IPS-20b (cell line): ENCODE results near the gene CSDE1.

Source experiments
- H3K27ac ChIP-seq: one replicate; pipeline ENCODE4 v1.5.1; 2013; ENCODE audit warnings: low read length
- H3K27me3 ChIP-seq: 2 replicates; pipeline ENCODE4 v1.6.1; 2013; ENCODE audit warnings: mild to moderate bottlenecking, low read length, inconsistent platforms; ENCODE audit not compliant: insufficient read depth
- H3K36me3 ChIP-seq: 2 replicates; pipeline ENCODE4 v1.6.1; 2013; ENCODE audit warnings: low read depth, mild to moderate bottlenecking, inconsistent platforms, low read length, moderate library complexity; ENCODE audit not compliant: insufficient read depth
- H3K4me1 ChIP-seq: 2 replicates; pipeline ENCODE4 v1.6.1; 2013; ENCODE audit warnings: mild to moderate bottlenecking, control low read depth, inconsistent platforms, low read length, moderate library complexity; ENCODE audit not compliant: insufficient read depth
- H3K4me3 ChIP-seq: 2 replicates; pipeline ENCODE4 v1.5.1; 2013; ENCODE audit warnings: mild to moderate bottlenecking, low read length, inconsistent platforms
- H3K9ac ChIP-seq: 2 replicates; pipeline ENCODE4 v1.6.1; 2013; ENCODE audit warnings: low read depth, mild to moderate bottlenecking, inconsistent platforms, low read length, moderate library complexity
- H3K9me3 ChIP-seq: 2 replicates; pipeline ENCODE4 v1.6.1; 2013; ENCODE audit warnings: mild to moderate bottlenecking, low read depth, low read length, inconsistent platforms; ENCODE audit not compliant: insufficient read depth

CSDE1 gene

GRCh38 chr1:114695430-114696058, 62.2 kb downstream of the CSDE1 start, which contains the start of gene AMPD1:
AMPD1 (minus strand) TSS chr1:114695546; CDS start chr1:114695471, 75 bp downstream.
- Histone ChIP-seq H3K36me3 (no peaks in the 10 kb centered on the region), H3K27me3 (no peaks in the 10 kb centered on the region), H3K9me3 (no peaks in the 10 kb centered on the region), H3K27ac (no peak within 1 kb of the TSS), H3K4me1 (no peaks in the 10 kb centered on the region), H3K9ac (no peak within 1 kb of the TSS), H3K4me3 (no peak within 1 kb of the TSS)

- no peaks in the 10 kb centered on the region for H3K4me1 ChIP-seq
- no peak overlapping the region for H3K27ac ChIP-seq
- no peaks in the 10 kb centered on the region for H3K9me3 ChIP-seq
- H3K4me3 ChIP-seq: no peak overlapping the region
- H3K27me3 ChIP-seq: no peaks in the 10 kb centered on the region
- H3K9ac ChIP-seq: no peak overlapping the region
- no peaks in the 10 kb centered on the region for H3K36me3 ChIP-seq
Measured at GRCh38 chr1:114694540-114695310, 63.1 kb downstream of the CSDE1 start.

GRCh38 chr1:114692947-114693346, 64.8 kb downstream of the CSDE1 start:
- Histone ChIP-seq H3K9ac (no peak overlapping the region), H3K27ac (no peak overlapping the region), H3K4me1 (no peaks in the 10 kb centered on the region), H3K36me3 (no peaks in the 10 kb centered on the region), H3K27me3 (no peaks in the 10 kb centered on the region), H3K9me3 (no peaks in the 10 kb centered on the region), H3K4me3 (no peak overlapping the region)

GRCh38 chr1:114691061-114691460, 66.7 kb downstream of the CSDE1 start:
- Histone ChIP-seq H3K9me3 (no peaks in the 10 kb centered on the region), H3K27me3 (no peaks in the 10 kb centered on the region; the same call in 1 of the 2 replicates), H3K4me1 (no peaks in the 10 kb centered on the region), H3K9ac (no peak overlapping the region), H3K27ac (no peak overlapping the region), H3K36me3 (no peaks in the 10 kb centered on the region), H3K4me3 (no peak overlapping the region)

GRCh38 chr1:114690148-114690547, 67.6 kb downstream of the CSDE1 start:
- no peaks in the 10 kb centered on the region; the same call in 1 of the 2 replicates for H3K27me3 ChIP-seq
- no peak overlapping the region for H3K4me3 ChIP-seq
- H3K9me3 ChIP-seq: no peaks in the 10 kb centered on the region
- H3K27ac ChIP-seq: no peak overlapping the region
- H3K36me3 ChIP-seq: no peaks in the 10 kb centered on the region
- no peak overlapping the region for H3K9ac ChIP-seq
- no peaks in the 10 kb centered on the region for H3K4me1 ChIP-seq

- Histone ChIP-seq H3K36me3 (no peaks in the 10 kb centered on the region), H3K4me1 (no peaks in the 10 kb centered on the region), H3K27ac (no peak overlapping the region), H3K9ac (no peak overlapping the region), H3K27me3 (no peaks in the 10 kb centered on the region; the same call in 1 of the 2 replicates), H3K4me3 (no peak overlapping the region), H3K9me3 (no peaks in the 10 kb centered on the region)
Measured at GRCh38 chr1:114688526-114688925, 69.3 kb downstream of the CSDE1 start.

- no peaks in the 10 kb centered on the region for H3K36me3 ChIP-seq
- H3K9me3 ChIP-seq: no peaks in the 10 kb centered on the region
- H3K9ac ChIP-seq: no peak overlapping the region
- H3K4me1 ChIP-seq: no peaks in the 10 kb centered on the region
- H3K27me3 ChIP-seq: no peaks in the 10 kb centered on the region; the same call in 1 of the 2 replicates
- no peak overlapping the region for H3K27ac ChIP-seq
- no peak overlapping the region for H3K4me3 ChIP-seq
Measured at GRCh38 chr1:114685851-114686250, 71.9 kb downstream of the CSDE1 start.

- no peaks in the 10 kb centered on the region; the same call in 1 of the 2 replicates for H3K9me3 ChIP-seq
- no peak overlapping the region for H3K9ac ChIP-seq
Measured at GRCh38 chr1:114677691-114678090, 80.1 kb downstream of the CSDE1 start.

GRCh38 chr1:114676115-114676514, 81.7 kb downstream of the CSDE1 start:
- Histone ChIP-seq H3K4me1 (no peaks in the 10 kb centered on the region), H3K4me3 (no peak overlapping the region), H3K27me3 (peaks cover 26% of the 10 kb centered on the region), H3K9me3 (no peaks in the 10 kb centered on the region; the same call in 1 of the 2 replicates), H3K36me3 (no peaks in the 10 kb centered on the region), H3K9ac (no peak overlapping the region), H3K27ac (no peak overlapping the region)

More at GRCh38 chr1:114677691-114678090, 80.1 kb downstream of the CSDE1 start:
- no peak overlapping the region for H3K27ac ChIP-seq
- H3K27me3 ChIP-seq: peaks cover 14% of the 10 kb centered on the region; the same call in 1 of the 2 replicates
- no peak overlapping the region for H3K4me3 ChIP-seq
- no peaks in the 10 kb centered on the region for H3K4me1 ChIP-seq
- no peaks in the 10 kb centered on the region for H3K36me3 ChIP-seq

- Histone ChIP-seq H3K9ac (no peak overlapping the region), H3K4me3 (no peak overlapping the region)
Measured at GRCh38 chr1:114671939-114672275, 85.9 kb downstream of the CSDE1 start.

GRCh38 chr1:114671011-114671938, 86.5 kb downstream of the CSDE1 start:
- Histone ChIP-seq H3K4me1 (peaks cover 6% of the 10 kb centered on the region; the same call in 1 of the 2 replicates), H3K27me3 (peaks cover 47% of the 10 kb centered on the region), H3K9ac (no peak overlapping the region), H3K36me3 (no peaks in the 10 kb centered on the region), H3K27ac (no peak overlapping the region), H3K9me3 (no peaks in the 10 kb centered on the region; the same call in 1 of the 2 replicates), H3K4me3 (0 out of 2 replicates have a peak overlapping the region, but pooled peaks have one; percentile 38)

More at GRCh38 chr1:114671939-114672275, 85.9 kb downstream of the CSDE1 start:
- Histone ChIP-seq H3K27me3 (peaks cover 47% of the 10 kb centered on the region), H3K27ac (no peak overlapping the region), H3K36me3 (no peaks in the 10 kb centered on the region), H3K9me3 (no peaks in the 10 kb centered on the region; the same call in 1 of the 2 replicates), H3K4me1 (peaks cover 6% of the 10 kb centered on the region; the same call in 1 of the 2 replicates)
